GM12878 (cell line): ENCODE results near the gene RCL1. TPM values are rescaled to one million over a fixed set of nuclear protein-coding genes. Genes with fewer than 3 reads are reported as not detected.

Experiments used
- ATAC-seq: fragments of 200-7000 bp; cut with Tn5 transposase; 3 replicates; pipeline ENCODE4 v1.9.1; 2020; ENCODE audit warnings: mild to moderate bottlenecking, moderate library complexity
- BruUV-seq: library from RNA; stranded (reverse); fragments of 400-500 nt; replicated peaks from 2 replicates; lab custom pipeline; 2021; lab: Mats Ljungman, UMichigan
- CTCF ChIA-PET: fragments of 300-600 bp; sonication (Branson Sonifier 250); formaldehyde crosslinking; extraction: SDS; loops from one replicate; lab custom pipeline; 2021; ENCODE audit warnings: inconsistent platforms; lab: Yijun Ruan, JAX
- POLR2A ChIA-PET: fragments of 350-600 bp; formaldehyde crosslinking; extraction: SDS; loops from one replicate; lab custom pipeline; 2021; ENCODE audit warnings: inconsistent platforms; lab: Charles Lee
- RAD21 ChIA-PET: fragments of 300-600 bp; sonication (Branson Sonifier 250); formaldehyde crosslinking; loops from one replicate; lab custom pipeline; 2023; ENCODE audit warnings: antibody characterized with exemption; ENCODE audit not compliant: unreplicated experiment; lab: Charles Lee
- SMC1A ChIA-PET: fragments of 300-600 bp; sonication (Branson Sonifier 250); formaldehyde crosslinking; loops from one replicate; lab custom pipeline; 2023; ENCODE audit not compliant: unreplicated experiment, uncharacterized antibody; lab: Charles Lee
- DNase-seq: peaks from one replicate; pipeline ENCODE4 v3.0.0-alpha.2; 2011; ENCODE audit warnings: low read depth, low spot score
- FAIRE-seq: peaks from 3 replicates; lab custom pipeline; 2011; peaks lifted over from hg19 to GRCh38; lab: Jason Lieb, UNC
- H2AFZ ChIP-seq: 2 replicates; pipeline ENCODE4 v1.6.0; 2011; ENCODE audit warnings: low read depth, low read length, control low read depth; ENCODE audit not compliant: control insufficient read depth
- H3K27ac ChIP-seq: 2 replicates; pipeline ENCODE4 v1.5.1; 2011; ENCODE audit warnings: control low read depth; ENCODE audit not compliant: control insufficient read depth, insufficient read depth
- H3K27me3 ChIP-seq, 2 experiments: replicated peaks in 1 of 2; 2 replicates each; pipeline versions ENCODE4 v1.6.0 to v1.6.1; 2011; ENCODE audit warnings: low read length in 1 of 2; ENCODE audit not compliant: control insufficient read depth in 2 of 2, insufficient read depth in 2 of 2
- H3K36me3 ChIP-seq, 2 experiments: 2 replicates each; pipeline ENCODE4 v1.5.1; 2011; ENCODE audit warnings: low read length in 1 of 2; ENCODE audit not compliant: control insufficient read depth in 2 of 2, insufficient read depth in 2 of 2
- H3K4me1 ChIP-seq: 2 replicates; pipeline ENCODE4 v1.6.1; 2011; ENCODE audit warnings: mild to moderate bottlenecking, low read length, moderate library complexity, mixed read lengths; ENCODE audit not compliant: control insufficient read depth, insufficient read depth
- H3K4me2 ChIP-seq: 2 replicates; pipeline ENCODE4 v1.6.0; 2011; ENCODE audit warnings: control low read depth; ENCODE audit not compliant: control insufficient read depth, insufficient read depth
- H3K4me3 ChIP-seq: fragments of 200-600 bp; sonication (generic); 2 replicates; pipeline ENCODE4 v1.5.1; 2016
- H3K79me2 ChIP-seq: 2 replicates; pipeline ENCODE4 v1.6.0; 2011; ENCODE audit warnings: low read length; ENCODE audit not compliant: control insufficient read depth, insufficient read depth
- H3K9ac ChIP-seq: 2 replicates; pipeline ENCODE4 v1.8.0; 2011; ENCODE audit warnings: low read length, control low read depth, mixed read lengths; ENCODE audit not compliant: control insufficient read depth, insufficient read depth
- H3K9me3 ChIP-seq: replicated peaks from 3 replicates; pipeline ENCODE4 v1.5.1; 2011; ENCODE audit warnings: mild to moderate bottlenecking, low read length; ENCODE audit not compliant: control insufficient read depth, insufficient read depth
- H4K20me1 ChIP-seq: 2 replicates; pipeline ENCODE4 v1.6.0; 2011; ENCODE audit not compliant: control insufficient read depth, insufficient read depth
- CTCF ChIP-seq, 3 experiments: IDR thresholded peaks in 2 of 3; conservative IDR thresholded peaks in 1 of 3; 2 replicates each; pipeline ENCODE4 v1.5.1; 2011; ENCODE audit warnings: low read depth in 3 of 3, low read length in 3 of 3, mild to moderate bottlenecking in 3 of 3, control low read depth in 2 of 3, moderate library complexity in 2 of 3, inconsistent platforms in 1 of 3, mixed read lengths in 1 of 3; ENCODE audit not compliant: control insufficient read depth in 2 of 3, insufficient read depth in 1 of 3; ENCODE audit errors: extremely low read depth in 1 of 3
- FOXK2 ChIP-seq: fragments of 450-650 bp; IDR thresholded peaks from 2 replicates; pipeline ENCODE4 v1.6.1; 2017; ENCODE audit warnings: mild to moderate bottlenecking, moderate library complexity
- RAD21 ChIP-seq: IDR thresholded peaks from 2 replicates; pipeline ENCODE4 v1.6.1; 2011; ENCODE audit warnings: mild to moderate bottlenecking, low read depth, low read length, moderate library complexity; ENCODE audit not compliant: insufficient read depth
- RB1 ChIP-seq: fragments of 450-650 bp; formaldehyde crosslinking; IDR thresholded peaks from 2 replicates; pipeline ENCODE4 v1.6.1; 2017; ENCODE audit warnings: mild to moderate bottlenecking, borderline replicate concordance
- SMC3 ChIP-seq: IDR thresholded peaks from 2 replicates; pipeline ENCODE4 v1.6.1; 2011; ENCODE audit warnings: low read length, improper control_type of control experiment, borderline replicate concordance
- ZBED1 ChIP-seq: IDR thresholded peaks from 2 replicates; pipeline ENCODE4 v1.6.1; 2016; ENCODE audit warnings: borderline replicate concordance
- ZNF622 ChIP-seq: fragments of 450-650 bp; IDR thresholded peaks from 2 replicates; pipeline ENCODE4 v1.6.1; 2017; ENCODE audit warnings: mild to moderate bottlenecking, inconsistent platforms
- WGBS: methylation state at CpG from one replicate; pipeline ENCODE4 v1.1.6; 2016; ENCODE audit warnings: low lambda C conversion rate; ENCODE audit not compliant: insufficient replicate concordance, insufficient coverage; ENCODE audit errors: missing lambda C conversion rate; 5-methylcytosine and 5-hydroxymethylcytosine counted together
- in situ Hi-C: fragments of 300-500 bp; cut with MboI; formaldehyde crosslinking; loops from 9 replicates; pipeline ENCODE4 v1.14.3; 2018; ENCODE audit warnings: mixed read lengths
- intact Hi-C: fragments of 100-400 bp; cut with micrococcal nuclease; formaldehyde crosslinking; loops from one replicate; pipeline ENCODE4 v1.14.2; 2022; ENCODE audit not compliant: unreplicated experiment
- polyA plus RNA-seq, 11 experiments: library from polyadenylated mRNA; depleted of rRNA in 4 of 11; unstranded in 6 of 11; stranded (reverse) in 5 of 11; fragments of >200 nt; fragmentation: Nextera tagmentation in 4 of 11; fragmentation: Illumina TruSeq in 1 of 11; extraction: Ambion mirVana in 4 of 11; extraction: Trizol in 1 of 11; gene quantifications; 1 replicate in 1 of 11; 2 replicates in 10 of 11; pipeline versions ENCODE4 v1.2.1 to v1.2.3, GENCODE V29; 2011 to 2016; ENCODE audit warnings: inconsistent platforms in 2 of 11, missing spikeins in 2 of 11, low read depth in 1 of 11
- total RNA-seq, 4 experiments: library from RNA; depleted of rRNA in 3 of 4; stranded (reverse); fragments of >200 nt in 3 of 4; fragmentation: Illumina TruSeq in 1 of 4; extraction: Trizol in 1 of 4; gene quantifications; 2 replicates each; pipeline versions ENCODE4 v1.2.1 to v1.2.3, GENCODE V29; 2013 to 2021
- TF ChIP-seq, protein P1 (sequence below): IDR thresholded peaks from 2 replicates; pipeline ENCODE4 v1.6.1; 2011; ENCODE audit warnings: low read depth, low read length, improper control_type of control experiment, borderline replicate concordance
- TF ChIP-seq, protein P2 (sequence below): IDR thresholded peaks from 2 replicates; pipeline ENCODE4 v1.6.1; 2012; ENCODE audit warnings: low read depth, low read length, improper control_type of control experiment

The RCL1 gene
- total and polyA plus RNA-seq, 10 of the 15 experiments (the other 5 are each of a cell fraction or from before 2014, with no cell fraction given): 21.1 to 46.8 (median 30.5) TPM

GRCh38 chr9:4748612-4749011, 44.1 kb upstream of the RCL1 start:
- no peaks in the 10 kb centered on the region for H3K36me3 ChIP-seq
- H3K9me3 ChIP-seq: no peaks in the 10 kb centered on the region
- H3K79me2 ChIP-seq: no peaks in the 10 kb centered on the region
- no peaks in the 10 kb centered on the region for H3K4me1 ChIP-seq
- H3K4me2 ChIP-seq: no peak overlapping the region
- WGBS: 78% methylated on average over 5 of the region's 5 CpGs
- in situ Hi-C loops (no loop called here), intact Hi-C loops (loop anchor here (5.0 kb wide), 1 partner anchor 146 kb away; no protein-coding TSS in a partner anchor)
- H4K20me1 ChIP-seq: no peaks in the 10 kb centered on the region
- no peak overlapping the region for H2AFZ ChIP-seq
- ChIA-PET POLR2A (interaction anchor here (1.0 kb wide), 1 partner anchor 236 kb away, joined by 3 read pairs; the partner anchor contains the start of gene JAK2), SMC1A (interaction anchor here (0.9 to 1.8 kb wide), 4 partner anchors 13 to 144 kb away, joined by 3 to 6 read pairs (median 5); no protein-coding TSS in a partner anchor), RAD21 (interaction anchor here (0.8 to 2.2 kb wide), 3 partner anchors 175 to 690 kb away, joined by 3 to 8 read pairs (median 6); partner anchors contain the start of gene PLGRKT), CTCF (interaction anchor here (0.7 to 8.7 kb wide), 13 partner anchors 12 to 852 kb away, joined by 3 to 53 read pairs (median 5); no protein-coding TSS in a partner anchor)
- no peak for DNase-seq
- no peak overlapping the region for H3K27ac ChIP-seq
- no peak overlapping the region for H3K9ac ChIP-seq
- BruUV-seq: no TSS peak
- H3K27me3 ChIP-seq: no peaks in the 10 kb centered on the region
- H3K4me3 ChIP-seq: no peak overlapping the region
- peak; percentile 61 for ATAC-seq
- TF ChIP-seq, protein P1, sequence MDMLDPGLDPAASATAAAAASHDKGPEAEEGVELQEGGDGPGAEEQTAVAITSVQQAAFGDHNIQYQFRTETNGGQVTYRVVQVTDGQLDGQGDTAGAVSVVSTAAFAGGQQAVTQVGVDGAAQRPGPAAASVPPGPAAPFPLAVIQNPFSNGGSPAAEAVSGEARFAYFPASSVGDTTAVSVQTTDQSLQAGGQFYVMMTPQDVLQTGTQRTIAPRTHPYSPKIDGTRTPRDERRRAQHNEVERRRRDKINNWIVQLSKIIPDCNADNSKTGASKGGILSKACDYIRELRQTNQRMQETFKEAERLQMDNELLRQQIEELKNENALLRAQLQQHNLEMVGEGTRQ: no peak
- no peak for FAIRE-seq

DNA sequence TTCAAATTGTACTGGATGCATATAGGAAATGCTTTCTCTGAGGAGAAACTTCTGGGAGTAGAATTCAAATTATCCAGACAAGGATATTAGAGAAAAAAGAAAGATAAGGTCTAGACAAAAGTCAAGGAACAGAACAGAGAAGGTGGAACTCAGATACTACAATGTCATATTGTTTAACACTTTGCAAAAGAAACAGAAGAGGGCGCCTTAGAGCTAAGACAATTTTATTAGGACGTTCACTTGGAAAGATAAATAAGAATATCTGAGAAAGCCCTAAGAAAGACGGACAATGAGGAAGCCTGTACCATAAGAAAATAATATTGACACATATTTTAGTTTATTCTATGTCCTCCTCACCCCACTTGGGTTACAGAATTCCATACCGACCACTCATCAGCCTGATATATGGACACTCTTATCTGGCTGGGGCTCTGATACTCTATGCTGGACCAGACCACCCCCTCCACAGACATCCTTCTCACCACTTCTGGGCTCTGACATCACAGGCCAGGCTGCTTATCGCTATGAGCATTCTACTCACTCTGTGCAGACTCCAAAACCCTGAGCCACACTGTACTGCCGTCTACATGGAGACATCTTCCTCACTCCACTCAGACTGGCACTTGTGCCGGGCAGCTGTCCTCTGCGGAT, 42.6 kb upstream of the RCL1 start:
- in situ Hi-C loops: no loop called here
- no peak overlapping the region for H3K27ac ChIP-seq
- no peak overlapping the region for H3K4me3 ChIP-seq
- DNase-seq: no peak
- CTCF ChIA-PET: interaction anchor here (0.6 to 8.7 kb wide), 28 partner anchors 8 to 850 kb away, joined by 3 to 53 read pairs (median 4); partner anchors contain the start of gene AK3
- POLR2A ChIA-PET: interaction anchor here (0.7 to 0.8 kb wide), 2 partner anchors 602 to 849 kb away, joined by 3 to 6 read pairs; no protein-coding TSS in a partner anchor
- H3K27me3 ChIP-seq: no peaks in the 10 kb centered on the region
- H3K9me3 ChIP-seq: no peaks in the 10 kb centered on the region
- no peaks in the 10 kb centered on the region for H3K79me2 ChIP-seq
- ATAC-seq: peak; percentile 86
- TF ChIP-seq ZNF622: no peak
- TF ChIP-seq RAD21: peak; percentile 72
- peak; percentile 62; the same call in 1 of the 2 replicates for TF ChIP-seq SMC3
- peak; percentile 31; the same call in 1 of the 2 replicates for TF ChIP-seq RB1
- no peak for TF ChIP-seq FOXK2
- TF ChIP-seq, protein P2, sequence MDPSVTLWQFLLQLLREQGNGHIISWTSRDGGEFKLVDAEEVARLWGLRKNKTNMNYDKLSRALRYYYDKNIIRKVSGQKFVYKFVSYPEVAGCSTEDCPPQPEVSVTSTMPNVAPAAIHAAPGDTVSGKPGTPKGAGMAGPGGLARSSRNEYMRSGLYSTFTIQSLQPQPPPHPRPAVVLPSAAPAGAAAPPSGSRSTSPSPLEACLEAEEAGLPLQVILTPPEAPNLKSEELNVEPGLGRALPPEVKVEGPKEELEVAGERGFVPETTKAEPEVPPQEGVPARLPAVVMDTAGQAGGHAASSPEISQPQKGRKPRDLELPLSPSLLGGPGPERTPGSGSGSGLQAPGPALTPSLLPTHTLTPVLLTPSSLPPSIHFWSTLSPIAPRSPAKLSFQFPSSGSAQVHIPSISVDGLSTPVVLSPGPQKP: no peak
- TF ChIP-seq CTCF (IDR thresholded peaks at IDR 0.05 in 2 of 3, conservative IDR thresholded peaks at IDR 0.05 in 1 of 3; ENCODE audit: control insufficient read depth in 2 of 3, extremely low read depth in 1 of 3, insufficient read depth in 1 of 3, low read depth in 3 of 3, low read length in 3 of 3): peak; percentile 54 to 59 (median 58); a peak in 5 of 6 replicates
- no peak for TF ChIP-seq ZBED1
- peaks cover 4% of the 10 kb centered on the region; the same call in 1 of the 2 replicates for H3K4me1 ChIP-seq
- RAD21 ChIA-PET: interaction anchor here (0.7 to 2.2 kb wide), 8 partner anchors 9 to 850 kb away, joined by 3 to 9 read pairs (median 6); partner anchors contain the start of gene PLGRKT
- no peak overlapping the region for H3K4me2 ChIP-seq
- BruUV-seq: no TSS peak
- no peak overlapping the region for H2AFZ ChIP-seq
- intact Hi-C loops: loop anchor here (5.0 to 10.0 kb wide), 2 partner anchors 325 to 368 kb away; no protein-coding TSS in a partner anchor
- WGBS: 47% methylated on average over 8 of the region's 8 CpGs
- H3K36me3 ChIP-seq: no peaks in the 10 kb centered on the region
- SMC1A ChIA-PET: interaction anchor here (1.0 to 1.8 kb wide), 9 partner anchors 10 to 1556 kb away, joined by 3 to 6 read pairs (median 4); partner anchors contain the start of gene SPATA6L
- peak; percentile 77 for FAIRE-seq
- H4K20me1 ChIP-seq: no peaks in the 10 kb centered on the region
- no peak overlapping the region for H3K9ac ChIP-seq
